Measurements from ENCODE around the gene ITPR1. TPM values are rescaled to one million over a fixed set of nuclear protein-coding genes. Genes with fewer than 3 reads are reported as not detected.

The ITPR1 gene
- total and polyA plus RNA-seq, 4 donors = 3.7 to 39.4 (median 8.2) TPM

DNA sequence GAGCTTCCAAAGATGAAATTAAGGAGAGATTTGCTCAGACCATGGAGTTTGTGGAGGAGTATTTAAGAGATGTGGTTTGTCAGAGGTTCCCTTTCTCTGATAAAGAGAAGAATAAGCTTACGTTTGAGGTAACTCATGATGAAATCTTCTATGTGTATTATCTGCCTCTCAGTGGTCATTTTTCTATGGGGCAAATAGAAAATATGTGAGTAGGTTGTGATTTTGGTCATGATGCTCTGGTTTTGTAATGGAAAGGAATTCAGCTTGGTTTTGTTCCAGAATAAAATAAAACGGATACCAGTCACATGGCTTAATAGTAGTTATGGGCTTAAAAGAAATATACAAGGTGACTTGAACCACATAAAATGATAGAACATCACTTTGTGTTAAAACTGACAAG, 181.1 kb downstream of the ITPR1 start:
- TF ChIP-seq FOXA2 (IDR thresholded peaks at IDR 0.05) = no peak
- TF ChIP-seq, protein P1, sequence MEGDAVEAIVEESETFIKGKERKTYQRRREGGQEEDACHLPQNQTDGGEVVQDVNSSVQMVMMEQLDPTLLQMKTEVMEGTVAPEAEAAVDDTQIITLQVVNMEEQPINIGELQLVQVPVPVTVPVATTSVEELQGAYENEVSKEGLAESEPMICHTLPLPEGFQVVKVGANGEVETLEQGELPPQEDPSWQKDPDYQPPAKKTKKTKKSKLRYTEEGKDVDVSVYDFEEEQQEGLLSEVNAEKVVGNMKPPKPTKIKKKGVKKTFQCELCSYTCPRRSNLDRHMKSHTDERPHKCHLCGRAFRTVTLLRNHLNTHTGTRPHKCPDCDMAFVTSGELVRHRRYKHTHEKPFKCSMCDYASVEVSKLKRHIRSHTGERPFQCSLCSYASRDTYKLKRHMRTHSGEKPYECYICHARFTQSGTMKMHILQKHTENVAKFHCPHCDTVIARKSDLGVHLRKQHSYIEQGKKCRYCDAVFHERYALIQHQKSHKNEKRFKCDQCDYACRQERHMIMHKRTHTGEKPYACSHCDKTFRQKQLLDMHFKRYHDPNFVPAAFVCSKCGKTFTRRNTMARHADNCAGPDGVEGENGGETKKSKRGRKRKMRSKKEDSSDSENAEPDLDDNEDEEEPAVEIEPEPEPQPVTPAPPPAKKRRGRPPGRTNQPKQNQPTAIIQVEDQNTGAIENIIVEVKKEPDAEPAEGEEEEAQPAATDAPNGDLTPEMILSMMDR (IDR thresholded peaks at IDR 0.05; ENCODE audit: low read depth, low read length, missing input control) = no peak
- no peak for TF ChIP-seq YY1 (IDR thresholded peaks at IDR 0.05)
- TF ChIP-seq RXRA (IDR thresholded peaks at IDR 0.05) = no peak
- TF ChIP-seq SP1 (IDR thresholded peaks at IDR 0.05) = no peak
- TF ChIP-seq, protein P2, sequence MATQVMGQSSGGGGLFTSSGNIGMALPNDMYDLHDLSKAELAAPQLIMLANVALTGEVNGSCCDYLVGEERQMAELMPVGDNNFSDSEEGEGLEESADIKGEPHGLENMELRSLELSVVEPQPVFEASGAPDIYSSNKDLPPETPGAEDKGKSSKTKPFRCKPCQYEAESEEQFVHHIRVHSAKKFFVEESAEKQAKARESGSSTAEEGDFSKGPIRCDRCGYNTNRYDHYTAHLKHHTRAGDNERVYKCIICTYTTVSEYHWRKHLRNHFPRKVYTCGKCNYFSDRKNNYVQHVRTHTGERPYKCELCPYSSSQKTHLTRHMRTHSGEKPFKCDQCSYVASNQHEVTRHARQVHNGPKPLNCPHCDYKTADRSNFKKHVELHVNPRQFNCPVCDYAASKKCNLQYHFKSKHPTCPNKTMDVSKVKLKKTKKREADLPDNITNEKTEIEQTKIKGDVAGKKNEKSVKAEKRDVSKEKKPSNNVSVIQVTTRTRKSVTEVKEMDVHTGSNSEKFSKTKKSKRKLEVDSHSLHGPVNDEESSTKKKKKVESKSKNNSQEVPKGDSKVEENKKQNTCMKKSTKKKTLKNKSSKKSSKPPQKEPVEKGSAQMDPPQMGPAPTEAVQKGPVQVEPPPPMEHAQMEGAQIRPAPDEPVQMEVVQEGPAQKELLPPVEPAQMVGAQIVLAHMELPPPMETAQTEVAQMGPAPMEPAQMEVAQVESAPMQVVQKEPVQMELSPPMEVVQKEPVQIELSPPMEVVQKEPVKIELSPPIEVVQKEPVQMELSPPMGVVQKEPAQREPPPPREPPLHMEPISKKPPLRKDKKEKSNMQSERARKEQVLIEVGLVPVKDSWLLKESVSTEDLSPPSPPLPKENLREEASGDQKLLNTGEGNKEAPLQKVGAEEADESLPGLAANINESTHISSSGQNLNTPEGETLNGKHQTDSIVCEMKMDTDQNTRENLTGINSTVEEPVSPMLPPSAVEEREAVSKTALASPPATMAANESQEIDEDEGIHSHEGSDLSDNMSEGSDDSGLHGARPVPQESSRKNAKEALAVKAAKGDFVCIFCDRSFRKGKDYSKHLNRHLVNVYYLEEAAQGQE (IDR thresholded peaks at IDR 0.05) = no peak
- no peak for TF ChIP-seq HNF4A (conservative IDR thresholded peaks at IDR 0.05)
- TF ChIP-seq, protein P3, sequence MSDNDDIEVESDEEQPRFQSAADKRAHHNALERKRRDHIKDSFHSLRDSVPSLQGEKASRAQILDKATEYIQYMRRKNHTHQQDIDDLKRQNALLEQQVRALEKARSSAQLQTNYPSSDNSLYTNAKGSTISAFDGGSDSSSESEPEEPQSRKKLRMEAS (IDR thresholded peaks at IDR 0.05) = no peak
- TF ChIP-seq RAD21 (IDR thresholded peaks at IDR 0.05) = no peak
- TF ChIP-seq, protein P4, sequence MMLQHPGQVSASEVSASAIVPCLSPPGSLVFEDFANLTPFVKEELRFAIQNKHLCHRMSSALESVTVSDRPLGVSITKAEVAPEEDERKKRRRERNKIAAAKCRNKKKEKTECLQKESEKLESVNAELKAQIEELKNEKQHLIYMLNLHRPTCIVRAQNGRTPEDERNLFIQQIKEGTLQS (IDR thresholded peaks at IDR 0.05) = no peak
- TF ChIP-seq JUND (IDR thresholded peaks at IDR 0.05) = no peak
- TF ChIP-seq EGR1 (IDR thresholded peaks at IDR 0.05; ENCODE audit: low read depth in 2 of 2) = no peak
- WGBS = 82% methylated on average over 2 of the region's 2 CpGs
- no peaks in the 10 kb centered on the region for H3K4me1 ChIP-seq (ENCODE audit: control insufficient read depth in 4 of 4, insufficient read depth in 4 of 4, low read length in 3 of 4)
- H3K27ac ChIP-seq (ENCODE audit: low read depth in 1 of 2, low read length in 2 of 2) = no peak overlapping the region
- no peaks in the 10 kb centered on the region for H3K9me3 ChIP-seq (ENCODE audit: control insufficient read depth in 4 of 4, low read length in 3 of 4)
- H3K4me3 ChIP-seq (ENCODE audit: low read depth in 1 of 3, low read length in 3 of 3) = no peak overlapping the region
- peaks cover 0 to 6% (median 2%) of the 10 kb centered on the region in 4 donors for H3K36me3 ChIP-seq (ENCODE audit: control insufficient read depth in 4 of 4, insufficient read depth in 3 of 4, low read depth in 1 of 4, low read length in 3 of 4)
- no peak overlapping the region for H3K9ac ChIP-seq (ENCODE audit: low read depth in 1 of 2, low read length in 2 of 2)
- no peaks in the 10 kb centered on the region for H3K27me3 ChIP-seq (ENCODE audit: control insufficient read depth in 4 of 4, insufficient read depth in 4 of 4, low read length in 3 of 4)
- DNase-seq (ENCODE audit: low spot score) = no peak

DNA sequence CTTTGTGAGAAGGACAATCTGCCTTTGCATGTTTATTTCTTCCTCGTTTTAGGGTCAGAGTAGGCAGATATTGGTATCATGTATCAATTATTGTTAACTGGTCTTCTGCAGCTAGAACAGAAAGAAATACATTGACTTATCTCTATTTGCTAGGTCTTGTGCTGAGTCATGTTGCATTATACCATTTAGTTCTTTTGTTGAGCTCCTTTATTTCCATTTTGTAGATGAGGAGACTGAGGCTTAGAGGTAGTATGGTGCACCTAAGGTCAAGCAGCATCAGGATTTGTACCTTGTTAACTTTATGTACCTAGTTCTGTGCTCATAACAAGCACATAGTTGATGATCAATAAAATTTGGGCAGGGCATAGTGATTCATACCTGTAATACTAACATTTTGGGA, 182.6 kb downstream of the ITPR1 start:
- TF ChIP-seq JUND (IDR thresholded peaks at IDR 0.05) (no peak), YY1 (IDR thresholded peaks at IDR 0.05) (no peak), EGR1 (IDR thresholded peaks at IDR 0.05; ENCODE audit: low read depth in 2 of 2) (no peak), FOXA1 (IDR thresholded peaks at IDR 0.05) (no peak), NR2F2 (IDR thresholded peaks at IDR 0.05) (no peak), RAD21 (IDR thresholded peaks at IDR 0.05) (no peak), HNF4A (conservative IDR thresholded peaks at IDR 0.05) (no peak)
- TF ChIP-seq, protein P2 (IDR thresholded peaks at IDR 0.05) = no peak
- TF ChIP-seq, protein P5, sequence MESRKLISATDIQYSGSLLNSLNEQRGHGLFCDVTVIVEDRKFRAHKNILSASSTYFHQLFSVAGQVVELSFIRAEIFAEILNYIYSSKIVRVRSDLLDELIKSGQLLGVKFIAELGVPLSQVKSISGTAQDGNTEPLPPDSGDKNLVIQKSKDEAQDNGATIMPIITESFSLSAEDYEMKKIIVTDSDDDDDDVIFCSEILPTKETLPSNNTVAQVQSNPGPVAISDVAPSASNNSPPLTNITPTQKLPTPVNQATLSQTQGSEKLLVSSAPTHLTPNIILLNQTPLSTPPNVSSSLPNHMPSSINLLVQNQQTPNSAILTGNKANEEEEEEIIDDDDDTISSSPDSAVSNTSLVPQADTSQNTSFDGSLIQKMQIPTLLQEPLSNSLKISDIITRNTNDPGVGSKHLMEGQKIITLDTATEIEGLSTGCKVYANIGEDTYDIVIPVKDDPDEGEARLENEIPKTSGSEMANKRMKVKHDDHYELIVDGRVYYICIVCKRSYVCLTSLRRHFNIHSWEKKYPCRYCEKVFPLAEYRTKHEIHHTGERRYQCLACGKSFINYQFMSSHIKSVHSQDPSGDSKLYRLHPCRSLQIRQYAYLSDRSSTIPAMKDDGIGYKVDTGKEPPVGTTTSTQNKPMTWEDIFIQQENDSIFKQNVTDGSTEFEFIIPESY (IDR thresholded peaks at IDR 0.05) = no peak
- TF ChIP-seq, protein P1 (IDR thresholded peaks at IDR 0.05; ENCODE audit: low read depth, low read length, missing input control) = no peak
- 70% methylated on average over 1 of the region's 1 CpG for WGBS
- no peak overlapping the region for H3K27ac ChIP-seq (ENCODE audit: low read depth in 1 of 2, low read length in 2 of 2)
- no peaks in the 10 kb centered on the region for H3K9me3 ChIP-seq (ENCODE audit: control insufficient read depth in 4 of 4, low read length in 3 of 4)
- no peaks in the 10 kb centered on the region for H3K27me3 ChIP-seq (ENCODE audit: control insufficient read depth in 4 of 4, insufficient read depth in 4 of 4, low read length in 3 of 4)
- H3K36me3 ChIP-seq (ENCODE audit: control insufficient read depth in 4 of 4, insufficient read depth in 3 of 4, low read depth in 1 of 4, low read length in 3 of 4) = peaks cover 0 to 6% (median 2%) of the 10 kb centered on the region in 4 donors
- no peak overlapping the region for H3K4me3 ChIP-seq (ENCODE audit: low read depth in 1 of 3, low read length in 3 of 3)
- H3K4me1 ChIP-seq (ENCODE audit: control insufficient read depth in 4 of 4, insufficient read depth in 4 of 4, low read length in 3 of 4) = no peaks in the 10 kb centered on the region
- no peak for DNase-seq (ENCODE audit: low spot score)
- no peak overlapping the region for H3K9ac ChIP-seq (ENCODE audit: low read depth in 1 of 2, low read length in 2 of 2)
